Astrocyte (in vitro differentiated cells and primary cell): ENCODE results near the gene AGBL5.

Experiments used
- CTCF ChIP-seq: IDR thresholded peaks from 2 replicates; pipeline ENCODE4 v1.5.1; 2011; ENCODE audit warnings: low read depth, mild to moderate bottlenecking, inconsistent platforms, low read length, moderate library complexity; ENCODE audit not compliant: insufficient read depth
- EZH2 ChIP-seq: IDR thresholded peaks from 2 replicates; pipeline ENCODE4 v1.6.1; 2012; ENCODE audit warnings: mild to moderate bottlenecking, low read length, inconsistent platforms; ENCODE audit not compliant: insufficient read depth

- no peak for TF ChIP-seq CTCF
- no peak for TF ChIP-seq EZH2
These were observed 41.8 kb upstream of the AGBL5 start for GRCh38 chr2:27009716-27010115.
